HG03439 (cell line): ENCODE measurements around the gene WBP2NL.
"Not testable (repeated sequence)": the region's sequence is repeated elsewhere in the genome, so short reads cannot be mapped to it uniquely, and the experiment has no call there.

Source experiments
- ATAC-seq: cut with Tn5 transposase; IDR thresholded peaks from one replicate; pipeline ENCODE4 v1.9.1; 2021; ENCODE audit warnings: mild to moderate bottlenecking, moderate library complexity; ENCODE audit not compliant: unreplicated experiment

The WBP2NL gene

DNA sequence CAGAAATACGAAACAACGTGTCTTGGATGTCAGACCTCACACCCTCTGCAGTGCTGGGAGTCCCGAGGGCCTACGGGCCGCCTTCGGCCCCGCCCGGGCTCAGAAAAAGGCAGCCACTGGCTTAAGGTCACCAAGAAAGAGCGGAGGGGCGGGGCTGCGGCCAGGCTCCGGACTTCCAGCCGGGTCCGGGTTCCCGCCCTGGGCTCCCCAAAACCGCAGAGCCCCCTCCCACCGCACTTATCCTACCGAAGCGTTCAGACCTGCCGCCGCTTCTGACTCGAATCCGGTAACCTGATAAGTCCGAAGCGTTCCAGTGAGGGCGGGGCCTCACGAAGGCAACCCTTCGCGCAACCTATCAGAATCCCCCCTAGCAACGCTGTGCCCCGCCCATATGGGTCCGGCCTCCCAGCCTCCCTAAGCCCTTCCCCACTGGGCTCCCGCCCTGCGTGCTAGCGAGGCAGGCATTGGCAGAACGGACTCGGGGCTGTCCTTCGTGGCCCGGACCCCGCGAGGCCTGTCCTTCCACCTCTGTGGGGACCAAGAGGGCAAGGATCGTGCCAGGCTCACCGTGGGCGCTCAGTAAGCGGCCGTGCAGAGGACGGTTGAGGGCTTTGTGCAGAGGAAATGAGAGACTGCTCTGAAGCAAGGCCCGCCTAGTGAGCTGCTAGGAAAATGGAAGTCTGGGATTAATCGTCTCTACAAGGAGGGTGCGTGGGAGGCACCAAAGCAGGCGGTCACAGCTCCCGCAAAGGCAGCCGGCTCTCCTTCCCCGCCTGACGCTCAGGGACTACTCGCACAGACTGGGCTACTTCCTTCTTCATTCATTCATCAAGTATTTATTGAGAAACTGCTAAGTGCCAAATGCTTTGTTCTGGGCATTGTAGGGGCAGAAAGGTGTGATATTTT is 72.2 kb downstream of the WBP2NL start, which contains the start of gene NAGA:
Gene NAGA, minus strand, starts transcription at position 296 of the 906 bp plus-strand sequence. CDS start 515 bp downstream, outside the sequence.
- peak; percentile 86 for ATAC-seq

DNA sequence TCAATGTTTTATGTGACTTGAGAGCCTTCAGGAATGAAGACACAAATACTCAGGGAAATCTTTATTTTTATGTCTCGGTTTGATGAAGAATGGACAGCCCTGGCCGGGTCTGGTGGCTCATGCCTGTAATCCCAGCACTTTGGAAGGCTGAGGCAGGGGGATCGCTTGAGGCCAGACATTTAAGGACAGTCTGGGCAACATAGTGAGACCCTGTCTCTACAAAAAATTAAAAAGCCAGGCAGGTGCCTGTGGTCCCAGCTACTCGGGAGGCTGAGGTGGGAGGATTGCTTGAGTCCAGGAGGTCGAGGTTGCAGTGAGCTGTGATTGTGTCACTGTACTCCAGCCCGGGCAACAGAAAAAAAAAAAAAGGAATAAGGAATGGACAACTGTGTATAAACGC is 72.9 kb downstream of the WBP2NL start:
- not testable (repeated sequence) for ATAC-seq

DNA sequence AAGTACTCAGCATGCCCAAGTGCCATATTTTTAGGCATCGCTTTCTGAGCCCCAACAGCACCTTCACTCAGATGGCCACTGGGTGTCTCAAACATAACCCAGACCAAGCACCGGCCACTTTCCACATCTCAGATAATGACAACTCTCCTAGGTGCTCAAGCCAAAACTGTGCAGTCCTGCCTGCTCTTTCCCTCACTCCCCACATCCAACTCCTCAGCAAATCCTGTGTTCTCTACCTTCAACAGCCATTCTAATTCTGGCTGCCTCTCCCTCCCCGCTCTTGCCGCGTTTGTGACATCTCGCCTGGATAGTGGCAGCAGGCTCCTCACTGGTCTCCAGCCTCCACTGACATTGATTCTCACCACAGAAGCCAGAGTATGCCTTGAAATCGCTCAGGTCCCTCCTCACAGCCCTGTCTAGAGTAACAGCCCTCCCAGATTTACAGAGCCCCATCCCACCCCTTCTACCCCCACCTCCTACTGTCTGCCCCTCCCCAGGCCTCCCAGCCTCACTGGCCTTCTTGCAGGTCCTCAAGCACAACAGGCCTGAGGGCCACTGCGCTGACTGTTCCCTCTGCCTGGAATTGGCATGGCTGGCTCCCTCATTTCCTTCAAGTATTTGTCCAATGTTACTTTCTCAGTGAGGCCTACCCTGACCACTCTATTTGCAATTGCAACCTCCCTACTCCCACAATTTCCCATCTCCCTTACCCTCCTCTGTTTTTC is 74.2 kb downstream of the WBP2NL start:
- no peak for ATAC-seq

DNA sequence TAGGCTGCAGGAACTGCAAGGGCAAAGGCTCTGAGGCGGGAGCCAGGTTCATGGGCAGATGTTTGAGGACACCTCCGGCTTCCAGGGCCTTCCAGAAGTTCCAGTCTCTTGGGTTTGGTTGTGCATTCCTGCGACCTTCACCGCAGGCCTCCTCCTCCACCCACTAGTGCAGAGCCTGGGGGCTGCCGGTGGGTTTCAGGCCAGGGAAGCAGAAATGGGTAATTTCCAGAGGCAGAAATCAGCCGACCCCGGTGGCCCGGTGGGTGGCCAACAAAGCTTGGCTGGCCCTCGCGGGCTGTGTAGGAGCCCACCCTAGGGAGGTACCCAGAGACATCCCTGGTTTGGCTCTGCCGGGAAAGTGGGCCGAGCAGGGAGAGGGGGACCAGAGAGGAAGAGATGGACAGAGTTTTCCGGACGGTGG is 75.0 kb downstream of the WBP2NL start:
- no peak for ATAC-seq

DNA sequence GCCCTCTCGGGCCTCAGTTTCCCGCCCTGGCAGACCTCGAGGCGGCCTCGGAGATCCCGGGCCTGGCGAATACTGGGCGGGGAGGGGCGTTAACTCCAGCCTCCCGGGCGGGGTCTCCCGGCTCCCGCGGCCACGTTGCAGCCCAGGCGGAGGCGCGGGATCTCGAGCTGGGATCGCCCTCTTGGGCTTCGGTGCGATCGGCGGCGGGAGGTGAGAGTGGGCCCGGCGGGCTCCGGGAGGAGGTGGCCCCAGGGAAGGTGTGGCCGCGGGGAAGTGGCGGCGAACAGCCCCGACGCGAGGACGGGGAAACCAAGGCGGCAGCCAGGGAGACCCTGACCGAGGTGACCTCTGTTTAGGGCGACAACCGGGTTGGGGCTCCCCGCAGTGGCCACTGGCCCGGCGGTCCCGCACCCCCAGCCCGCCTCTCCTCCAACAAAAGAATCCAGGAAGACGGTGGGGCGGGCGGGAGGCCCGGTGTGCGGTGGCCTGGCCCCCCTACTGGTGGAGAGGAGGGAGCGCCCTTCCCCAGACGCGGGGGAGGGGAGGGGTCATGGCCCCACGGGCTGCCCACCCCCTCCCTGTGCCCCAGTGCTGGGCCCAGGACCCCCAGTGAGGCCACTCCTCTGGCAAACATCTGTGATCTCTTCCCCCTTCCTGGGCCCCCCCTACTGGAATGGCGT is 75.7 kb downstream of the WBP2NL start, which contains the start of gene PHETA2:
Gene PHETA2, plus strand, starts transcription at position 117 of the 680 bp plus-strand sequence. CDS start 3,046 bp downstream, outside the sequence.
- no peak for ATAC-seq

DNA sequence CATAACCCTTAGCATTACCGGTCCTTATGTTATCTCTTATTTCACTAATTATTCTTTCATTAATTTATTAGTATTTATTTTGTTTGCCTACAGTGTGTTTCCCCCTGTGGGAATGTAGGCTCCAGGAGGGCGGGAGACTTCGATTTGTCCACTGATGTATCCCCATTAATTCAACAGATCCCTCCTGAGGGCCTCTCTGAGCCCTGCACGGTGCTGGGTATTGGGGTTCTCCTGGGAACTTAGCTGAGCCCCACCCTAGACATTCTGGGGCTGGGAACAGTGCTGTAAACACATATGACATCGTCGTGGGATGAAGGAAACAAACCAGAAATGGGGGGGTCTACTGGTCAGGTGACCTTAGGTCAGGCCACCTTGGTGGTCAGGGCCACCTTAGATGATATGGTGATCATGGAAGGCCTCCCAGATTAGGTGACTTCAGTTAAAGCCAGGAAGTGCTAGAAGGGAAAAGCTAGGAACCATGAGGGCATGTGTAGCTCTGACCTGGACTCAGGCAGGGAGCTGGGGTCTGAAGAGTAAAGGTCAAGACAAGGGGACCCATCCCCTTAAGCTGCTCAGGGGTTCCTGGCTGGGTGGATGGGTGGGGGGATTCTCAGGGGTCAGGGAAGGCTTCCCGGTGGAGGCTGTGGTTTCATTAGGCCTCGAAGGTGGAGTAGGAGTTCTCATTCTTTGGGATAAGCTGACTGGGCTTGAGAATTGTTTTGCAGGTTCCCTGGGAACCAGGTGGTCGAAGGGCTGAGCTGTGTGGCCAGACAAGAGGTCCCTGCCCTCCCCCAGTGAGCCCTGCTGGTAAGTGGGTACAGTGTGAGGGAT is 76.5 kb downstream of the WBP2NL start:
- no peak for ATAC-seq

DNA sequence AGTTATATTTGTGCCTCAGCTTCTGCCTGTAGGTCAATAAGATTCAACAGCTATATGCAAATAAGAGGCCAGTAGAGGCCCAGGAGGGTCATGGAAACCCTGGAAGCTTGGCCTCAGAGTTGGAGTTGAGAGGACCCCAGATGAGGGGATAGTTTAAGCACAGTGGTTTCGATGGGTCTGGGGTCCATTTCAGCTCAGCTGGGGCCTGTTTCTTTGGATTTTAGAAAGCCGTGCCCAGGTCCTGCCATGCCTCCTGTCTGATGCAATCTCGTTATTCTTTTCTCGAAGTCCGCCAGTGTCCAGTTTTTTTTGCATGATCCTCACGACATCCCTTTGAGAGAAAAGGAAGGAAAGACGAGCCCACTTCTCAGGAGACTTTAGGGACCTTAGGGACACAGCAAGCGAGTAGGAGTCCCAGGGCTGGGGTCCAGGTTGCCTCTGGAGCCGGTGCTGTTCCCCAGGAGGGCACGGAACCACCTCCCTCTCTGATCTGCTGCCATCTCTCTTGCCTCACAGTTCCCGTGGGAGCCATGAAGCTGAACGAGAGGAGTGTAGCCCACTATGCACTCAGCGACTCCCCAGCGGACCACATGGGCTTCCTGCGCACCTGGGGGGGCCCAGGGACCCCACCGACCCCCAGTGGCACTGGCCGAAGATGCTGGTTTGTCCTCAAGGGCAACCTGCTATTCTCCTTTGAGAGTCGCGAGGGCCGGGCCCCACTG is 78.3 kb downstream of the WBP2NL start:
- ATAC-seq = no peak

DNA sequence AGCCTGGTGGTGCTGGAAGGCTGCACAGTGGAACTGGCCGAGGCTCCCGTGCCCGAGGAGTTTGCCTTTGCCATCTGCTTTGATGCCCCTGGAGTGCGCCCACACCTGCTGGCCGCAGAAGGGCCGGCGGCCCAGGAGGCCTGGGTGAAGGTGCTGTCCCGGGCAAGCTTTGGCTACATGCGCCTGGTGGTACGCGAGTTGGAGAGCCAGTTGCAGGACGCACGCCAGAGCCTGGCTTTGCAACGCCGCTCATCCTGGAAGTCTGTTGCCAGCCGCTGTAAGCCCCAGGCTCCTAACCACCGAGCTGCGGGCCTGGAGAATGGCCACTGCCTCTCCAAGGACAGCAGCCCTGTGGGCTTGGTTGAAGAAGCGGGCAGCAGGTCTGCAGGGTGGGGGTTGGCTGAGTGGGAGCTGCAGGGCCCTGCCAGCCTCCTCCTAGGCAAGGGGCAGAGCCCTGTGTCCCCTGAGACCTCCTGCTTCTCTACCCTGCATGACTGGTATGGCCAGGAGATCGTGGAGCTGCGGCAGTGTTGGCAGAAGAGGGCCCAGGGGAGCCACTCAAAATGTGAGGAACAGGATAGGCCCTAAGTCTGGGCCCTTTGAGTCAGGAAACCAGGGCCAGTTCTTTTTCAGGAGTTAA is 79.0 kb downstream of the WBP2NL start:
- no peak for ATAC-seq
